Testis (tissue), 2 donors: ENCODE results near the gene BPIFB4.

Experiments
- CTCF ChIP-seq, 3 experiments: fragments of 450-650 bp in 2 of 3; fragments of 200-600 bp in 1 of 3; sonication (generic) in 1 of 3; IDR thresholded peaks; one replicate each; pipeline ENCODE4 v1.5.1; 2016 to 2019; ENCODE audit warnings: antibody characterized with exemption in 3 of 3, mild to moderate bottlenecking in 2 of 3, moderate library complexity in 1 of 3
- POLR2A ChIP-seq: fragments of 450-650 bp; IDR thresholded peaks from one replicate; pipeline ENCODE4 v1.6.1; 2017; ENCODE audit warnings: antibody characterized with exemption, mild to moderate bottlenecking, moderate library complexity

- TF ChIP-seq POLR2A (no peak), CTCF (IDR thresholded peaks at IDR 0.05) (no peak)
Observed at GRCh38 chr20:33137195-33137594, 57.8 kb downstream of the BPIFB4 start.
